Lower leg skin (tissue), 4 donors: ENCODE measurements around the gene BBS4. TPM values are rescaled to one million over a fixed set of nuclear protein-coding genes. Genes with fewer than 3 reads are reported as not detected.
"Not testable (repeated sequence)": the region's sequence is repeated elsewhere in the genome, so short reads cannot be mapped to it uniquely, and the experiment has no call there.

Experiments used
- DNase-seq, 2 donors: peaks; one replicate each; pipeline ENCODE4 v3.0.0-alpha.2; 2019; ENCODE audit warnings: low spot score in 2 of 2
- H3K4me3 ChIP-seq: fragments of 200-600 bp; sonication (generic); 2 replicates; pipeline ENCODE4 v1.5.1; 2017; ENCODE audit warnings: mild to moderate bottlenecking, low read depth; ENCODE audit not compliant: poor library complexity, severe bottlenecking
- CTCF ChIP-seq, 3 donors: fragments of 450-650 bp; IDR thresholded peaks; one replicate each; pipeline ENCODE4 v1.5.1; 2016; ENCODE audit warnings: antibody characterized with exemption in 3 of 3, mild to moderate bottlenecking in 3 of 3, moderate library complexity in 2 of 3
- POLR2A ChIP-seq, 2 donors: fragments of 450-650 bp; IDR thresholded peaks; one replicate each; pipeline ENCODE4 v1.6.1; 2016 to 2017; ENCODE audit warnings: antibody characterized with exemption in 2 of 2, mild to moderate bottlenecking in 1 of 2, moderate library complexity in 1 of 2
- WGBS, 2 donors: methylation state at CpG; one replicate each; pipeline ENCODE4 v1.1.5; 2018; 5-methylcytosine and 5-hydroxymethylcytosine counted together
- intact Hi-C: fragments of 100-400 bp; cut with DNase I; formaldehyde crosslinking; loops from one replicate; pipeline ENCODE4 v1.15.0; 2023; ENCODE audit warnings: low total_unique reads
- total RNA-seq, 4 donors: library from RNA; depleted of rRNA; stranded (reverse); fragments of >200 nt; gene quantifications; one replicate each; pipeline ENCODE4 v1.1.0, GENCODE V29; 2016

The BBS4 gene
- total RNA-seq, 4 donors from 2014 or later = 11.4 to 13.9 (median 11.6) TPM

GRCh38 chr15:72670656-72671352, 15.2 kb upstream of the BBS4 start:
- 13 to 16% methylated on average over 7 to 8 of the region's 8 CpGs for WGBS, 2 donors
- intact Hi-C loops, H3K4me3 ChIP-seq: not testable (repeated sequence)
- peak in 1 of 3 donors; percentile 17 for TF ChIP-seq CTCF (IDR thresholded peaks at IDR 0.05)
- DNase-seq = peak; percentile 47 to 92

DNA sequence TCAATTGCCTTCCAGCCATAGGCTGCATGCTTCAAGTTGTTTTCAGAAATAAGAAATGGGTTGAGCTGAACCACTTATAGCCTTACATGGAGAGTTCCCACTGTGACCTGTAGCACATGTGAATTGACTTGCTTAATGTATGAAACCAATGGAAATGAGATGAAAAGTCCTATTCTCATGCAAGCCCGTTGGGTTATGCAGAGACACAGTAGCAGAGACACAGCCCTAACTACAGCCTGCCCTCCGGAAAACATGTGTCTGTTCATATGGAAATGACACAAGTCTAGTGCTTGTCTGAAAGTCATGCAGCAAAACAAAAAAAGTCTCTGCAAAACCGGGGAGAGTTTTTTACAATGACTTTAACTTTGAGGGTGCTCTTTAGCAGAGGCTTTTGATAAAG, 14.5 kb upstream of the BBS4 start:
- TF ChIP-seq POLR2A (IDR thresholded peaks at IDR 0.05) (no peak), CTCF (IDR thresholded peaks at IDR 0.05) (no peak)
- H3K4me3 ChIP-seq = no peak overlapping the region
- intact Hi-C loops = no loop called here
- DNase-seq = no peak
- 18% methylated on average over 3 of the region's 3 CpGs for WGBS, 2 donors

GRCh38 chr15:72676838-72677237, 9.2 kb upstream of the BBS4 start:
- intact Hi-C loops = no loop called here
- H3K4me3 ChIP-seq = no peak overlapping the region
- WGBS, 2 donors = 91 to 94% methylated on average over 4 of the region's 4 CpGs
- TF ChIP-seq POLR2A (IDR thresholded peaks at IDR 0.05) (no peak), CTCF (IDR thresholded peaks at IDR 0.05) (no peak)
- DNase-seq = no peak

DNA sequence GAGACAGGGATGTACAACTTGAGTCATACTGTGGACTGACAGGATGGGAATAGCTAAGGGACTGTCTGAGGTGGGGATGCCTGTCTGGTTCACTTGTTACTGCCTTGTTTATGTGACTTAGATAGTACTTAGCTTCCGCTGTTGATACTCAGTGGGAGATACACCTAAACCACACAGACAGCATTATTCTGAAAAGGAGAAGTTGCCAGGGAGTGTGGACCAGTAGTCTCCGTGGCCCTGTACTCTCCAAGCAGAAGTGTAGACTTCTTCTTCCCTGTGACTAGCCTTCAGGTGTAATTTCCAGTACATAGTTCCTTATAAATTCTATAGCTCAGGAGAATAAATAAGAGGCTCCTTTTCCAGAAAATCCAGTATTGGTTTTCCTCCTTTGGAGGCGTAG, 5.1 kb upstream of the BBS4 start:
- DNase-seq = no peak
- H3K4me3 ChIP-seq = no peak overlapping the region
- TF ChIP-seq POLR2A (IDR thresholded peaks at IDR 0.05) (no peak), CTCF (IDR thresholded peaks at IDR 0.05) (no peak)
- 58 to 62% methylated on average over 3 of the region's 3 CpGs for WGBS, 2 donors
- intact Hi-C loops = no loop called here

DNA sequence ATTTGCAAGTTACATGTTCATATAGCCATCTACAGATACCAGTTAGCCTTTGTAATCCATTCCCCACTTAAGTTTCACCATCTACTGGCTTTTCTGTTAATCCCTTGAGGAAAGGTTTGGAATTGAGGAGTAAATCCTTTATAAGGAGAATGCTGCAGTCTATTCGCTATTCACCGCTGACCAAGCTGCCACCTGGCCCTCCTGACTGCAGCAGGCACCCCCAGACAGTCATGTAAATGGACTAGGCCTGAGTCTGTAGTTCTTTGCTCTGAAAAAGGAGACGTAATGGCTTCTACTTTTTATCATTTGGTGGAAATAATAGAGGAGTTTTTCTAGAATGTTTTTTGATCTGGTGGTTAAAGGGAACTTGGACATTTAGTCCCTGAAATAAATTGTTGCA, 3.2 kb upstream of the BBS4 start:
- 88 to 93% methylated on average over 3 of the region's 3 CpGs for WGBS, 2 donors
- no peak for DNase-seq
- TF ChIP-seq CTCF (IDR thresholded peaks at IDR 0.05) (no peak), POLR2A (IDR thresholded peaks at IDR 0.05) (no peak)
- intact Hi-C loops = no loop called here
- H3K4me3 ChIP-seq = no peak overlapping the region
